NCI-H2029 (cell line): ENCODE measurements around the gene EIPR1.

Source experiments
- DNase-seq: peaks from one replicate; lab custom pipeline; 2025; lab: John Stamatoyannopoulos, UW

Gene EIPR1

GRCh38 chr2:3377612-3378432 is at the start of gene EIPR1:
Gene EIPR1, minus strand, starts transcription at chr2:3377818. Its CDS starts 129 bp downstream, at chr2:3377689.
- peak; percentile 93 for DNase-seq

- DNase-seq: no peak
Observed at GRCh38 chr2:3427272-3427671, 49.7 kb upstream of the EIPR1 start.

GRCh38 chr2:3426615-3427014 is 49.0 kb upstream of the EIPR1 start:
- no peak for DNase-seq

GRCh38 chr2:3424171-3424795 is 46.7 kb upstream of the EIPR1 start:
- DNase-seq: no peak

GRCh38 chr2:3423492-3424170 is 46.0 kb upstream of the EIPR1 start:
- DNase-seq: peak; percentile 36

- no peak for DNase-seq
Observed at GRCh38 chr2:3422161-3422779, 44.7 kb upstream of the EIPR1 start.

- DNase-seq: no peak
Observed at GRCh38 chr2:3421580-3421979, 44.0 kb upstream of the EIPR1 start.

GRCh38 chr2:3420769-3421397 is 43.3 kb upstream of the EIPR1 start:
- no peak for DNase-seq

GRCh38 chr2:3420076-3420768 is 42.6 kb upstream of the EIPR1 start:
- DNase-seq: no peak

- no peak for DNase-seq
Observed at GRCh38 chr2:3418766-3419404, 41.3 kb upstream of the EIPR1 start.

GRCh38 chr2:3414133-3414860 is 36.7 kb upstream of the EIPR1 start:
- no peak for DNase-seq

GRCh38 chr2:3413697-3414096 is 36.1 kb upstream of the EIPR1 start:
- DNase-seq: peak; percentile 76

- DNase-seq: no peak
Observed at GRCh38 chr2:3411103-3411502, 33.5 kb upstream of the EIPR1 start.

- DNase-seq: no peak
Observed at GRCh38 chr2:3409627-3410170, 32.1 kb upstream of the EIPR1 start.

GRCh38 chr2:3408781-3409180 is 31.2 kb upstream of the EIPR1 start:
- no peak for DNase-seq

GRCh38 chr2:3406501-3406900 is 28.9 kb upstream of the EIPR1 start:
- no peak for DNase-seq

GRCh38 chr2:3405876-3406275 is 28.3 kb upstream of the EIPR1 start:
- no peak for DNase-seq

- DNase-seq: no peak
Observed at GRCh38 chr2:3405307-3405706, 27.7 kb upstream of the EIPR1 start.

- no peak for DNase-seq
Observed at GRCh38 chr2:3404349-3404894, 26.8 kb upstream of the EIPR1 start.
